HCT116 (cell line): Measurements from ENCODE around the gene CNTNAP2.

ENCODE experiments used
- CBX3 ChIP-seq: IDR thresholded peaks from 2 replicates; pipeline ENCODE4 v1.6.1; 2012; ENCODE audit warnings: low read depth
- CEBPB ChIP-seq: IDR thresholded peaks from 2 replicates; pipeline ENCODE4 v1.6.1; 2012; ENCODE audit warnings: low read depth
- CTCF ChIP-seq, 3 experiments: fragments of 200-600 bp in 1 of 3; sonication (generic) in 1 of 3; IDR thresholded peaks in 2 of 3; conservative IDR thresholded peaks in 1 of 3; 2 replicates each; pipeline ENCODE4 v1.5.1; 2012 to 2017; ENCODE audit warnings: low read depth in 2 of 3, low read length in 2 of 3, antibody characterized with exemption in 1 of 3, borderline replicate concordance in 1 of 3, control low read depth in 1 of 3, mild to moderate bottlenecking in 1 of 3, mixed read lengths in 1 of 3, mixed run types in 1 of 3, moderate library complexity in 1 of 3; ENCODE audit not compliant: insufficient read depth in 1 of 3
- EZH2 ChIP-seq: fragments of 200-600 bp; sonication (generic); IDR thresholded peaks from 2 replicates; pipeline ENCODE4 v1.6.1; 2017; ENCODE audit warnings: antibody characterized with exemption, mixed run types
- EZH2phosphoT487 ChIP-seq: fragments of 200-600 bp; IDR thresholded peaks from 2 replicates; pipeline ENCODE4 v1.6.1; 2018; ENCODE audit warnings: antibody characterized with exemption, borderline replicate concordance
- JUND ChIP-seq: IDR thresholded peaks from 2 replicates; pipeline ENCODE4 v1.6.1; 2012
- MAX ChIP-seq: IDR thresholded peaks from 2 replicates; pipeline ENCODE4 v1.6.1; 2012
- POLR2A ChIP-seq: IDR thresholded peaks from 2 replicates; pipeline ENCODE4 v1.7.0; 2011; ENCODE audit warnings: borderline replicate concordance; ENCODE audit not compliant: insufficient read depth, insufficient read length; ENCODE audit errors: extremely low read depth
- POLR2AphosphoS5 ChIP-seq: IDR thresholded peaks from 2 replicates; pipeline ENCODE4 v1.6.1; 2011; ENCODE audit warnings: mild to moderate bottlenecking, low read depth, low read length, moderate library complexity
- REST ChIP-seq: IDR thresholded peaks from 2 replicates; pipeline ENCODE4 v1.6.1; 2012; ENCODE audit warnings: low read depth
- SP1 ChIP-seq: IDR thresholded peaks from 2 replicates; pipeline ENCODE4 v1.6.1; 2012; ENCODE audit warnings: low read depth
- SRF ChIP-seq: IDR thresholded peaks from 2 replicates; pipeline ENCODE4 v1.6.1; 2012; ENCODE audit warnings: low read depth
- TCF7L2 ChIP-seq: IDR thresholded peaks from 2 replicates; pipeline ENCODE4 v1.7.0; 2011; ENCODE audit warnings: borderline replicate concordance, inconsistent platforms; ENCODE audit not compliant: insufficient read depth, insufficient read length; ENCODE audit errors: extremely low read depth
- ZBTB33 ChIP-seq: IDR thresholded peaks from 2 replicates; pipeline ENCODE4 v1.6.1; 2011; ENCODE audit warnings: mild to moderate bottlenecking, low read length, moderate library complexity; ENCODE audit not compliant: insufficient replicate concordance; ENCODE audit errors: extremely low read depth

GRCh38 chr7:148212731-148213130, 2096.1 kb downstream of the CNTNAP2 start:
- TF ChIP-seq EZH2 = no peak
- no peak for TF ChIP-seq POLR2AphosphoS5
- TF ChIP-seq CBX3 = no peak
- no peak for TF ChIP-seq CTCF (IDR thresholded peaks at IDR 0.05 in 2 of 3, conservative IDR thresholded peaks at IDR 0.05 in 1 of 3; ENCODE audit: borderline replicate concordance in 1 of 3, insufficient read depth in 1 of 3, low read depth in 2 of 3, low read length in 2 of 3)
- no peak for TF ChIP-seq POLR2A
- no peak for TF ChIP-seq JUND
- TF ChIP-seq SP1 = no peak
- TF ChIP-seq CEBPB = no peak
- no peak for TF ChIP-seq SRF
- no peak for TF ChIP-seq ZBTB33
- TF ChIP-seq MAX = no peak
- TF ChIP-seq EZH2phosphoT487 = no peak
- no peak for TF ChIP-seq REST
- no peak for TF ChIP-seq TCF7L2
